ENCODE data around the gene CAMK2G. TPM values are rescaled to one million over a fixed set of nuclear protein-coding genes. Genes with fewer than 3 reads are reported as not detected.
"Not testable (repeated sequence)": the region's sequence is repeated elsewhere in the genome, so short reads cannot be mapped to it uniquely, and the experiment has no call there.

Gene CAMK2G
- total RNA-seq, 4 donors from 2014 or later = 48.6 to 67.5 (median 51.7) TPM

- no peak for DNase-seq
- Histone ChIP-seq H3K9me3 (no peaks in the 10 kb centered on the region), H3K4me3 (no peak overlapping the region), H3K4me1 (peaks cover 0 to 3% of the 10 kb centered on the region in 2 donors), H3K27ac (no peak overlapping the region), H3K36me3 (no peaks in the 10 kb centered on the region), H3K27me3 (no peaks in the 10 kb centered on the region)
- TF ChIP-seq CTCF (IDR thresholded peaks at IDR 0.05 in 4 of 5, conservative IDR thresholded peaks at IDR 0.05 in 1 of 5) = no peak
- no peak for TF ChIP-seq POLR2A (IDR thresholded peaks at IDR 0.05)
- intact Hi-C loops (cut with DNase I; ENCODE audit: low total_unique reads) = no loop called here
- no peak for ATAC-seq
- in situ Hi-C loops (cut with MboI; ENCODE audit: low sequenced_read_pairs in 4 of 4) = loop anchor here in 1 of 4 donors (5.0 kb wide), 1 partner anchor 38 kb away; no protein-coding TSS in a partner anchor
Observed at GRCh38 chr10:73898730-73899410, 24.5 kb upstream of the CAMK2G start.

GRCh38 chr10:73897693-73898092, 23.3 kb upstream of the CAMK2G start:
- no peak overlapping the region for H3K27ac ChIP-seq
- intact Hi-C loops (cut with DNase I; ENCODE audit: low total_unique reads) (no loop called here), in situ Hi-C loops (cut with MboI; ENCODE audit: low sequenced_read_pairs in 4 of 4) (loop anchor here in 1 of 4 donors (5.0 kb wide), 1 partner anchor 40 kb away; no protein-coding TSS in a partner anchor)
- no peak overlapping the region for H3K4me3 ChIP-seq
- ATAC-seq (no peak), DNase-seq (no peak)
- H3K36me3 ChIP-seq = no peaks in the 10 kb centered on the region
- TF ChIP-seq CTCF (IDR thresholded peaks at IDR 0.05 in 4 of 5, conservative IDR thresholded peaks at IDR 0.05 in 1 of 5) (no peak), POLR2A (IDR thresholded peaks at IDR 0.05) (no peak)
- no peaks in the 10 kb centered on the region for H3K9me3 ChIP-seq
- peaks cover 0 to 3% of the 10 kb centered on the region in 2 donors for H3K4me1 ChIP-seq
- no peaks in the 10 kb centered on the region for H3K27me3 ChIP-seq

- in situ Hi-C loops (cut with MboI; ENCODE audit: low sequenced_read_pairs in 4 of 4) = loop anchor here in 1 of 4 donors (5.0 kb wide), 1 partner anchor 42 kb away; no protein-coding TSS in a partner anchor
- intact Hi-C loops (cut with DNase I; ENCODE audit: low total_unique reads); H3K27me3 ChIP-seq; H3K9me3 ChIP-seq; H3K4me3 ChIP-seq; H3K36me3 ChIP-seq; DNase-seq; H3K4me1 ChIP-seq; ATAC-seq; H3K27ac ChIP-seq: not testable (repeated sequence)
Observed at GRCh38 chr10:73895381-73895780, 21.0 kb upstream of the CAMK2G start.

GRCh38 chr10:73894245-73894971, 20.1 kb upstream of the CAMK2G start:
- in situ Hi-C loops (cut with MboI; ENCODE audit: low sequenced_read_pairs in 4 of 4) (no loop called here), intact Hi-C loops (cut with DNase I; ENCODE audit: low total_unique reads) (no loop called here)
- ATAC-seq (no peak), DNase-seq (no peak)
- Histone ChIP-seq H3K4me1 (peaks cover 2 to 3% of the 10 kb centered on the region in 2 donors), H3K4me3 (no peak overlapping the region), H3K36me3 (no peaks in the 10 kb centered on the region), H3K9me3 (no peaks in the 10 kb centered on the region), H3K27ac (no peak overlapping the region), H3K27me3 (no peaks in the 10 kb centered on the region)
- TF ChIP-seq CTCF (IDR thresholded peaks at IDR 0.05 in 4 of 5, conservative IDR thresholded peaks at IDR 0.05 in 1 of 5) (no peak), POLR2A (IDR thresholded peaks at IDR 0.05) (no peak)

- Histone ChIP-seq H3K27me3 (no peaks in the 10 kb centered on the region), H3K4me3 (no peak overlapping the region), H3K36me3 (no peaks in the 10 kb centered on the region), H3K27ac (no peak overlapping the region), H3K9me3 (no peaks in the 10 kb centered on the region), H3K4me1 (peaks cover 11 to 12% of the 10 kb centered on the region in 2 donors)
- DNase-seq = no peak
- TF ChIP-seq CTCF (IDR thresholded peaks at IDR 0.05 in 4 of 5, conservative IDR thresholded peaks at IDR 0.05 in 1 of 5) (no peak), POLR2A (IDR thresholded peaks at IDR 0.05) (no peak)
- intact Hi-C loops (cut with DNase I; ENCODE audit: low total_unique reads) (no loop called here), in situ Hi-C loops (cut with MboI; ENCODE audit: low sequenced_read_pairs in 4 of 4) (no loop called here)
- ATAC-seq = no peak
Observed at GRCh38 chr10:73893426-73893825, 19.1 kb upstream of the CAMK2G start.
